T-helper 1 cell (primary cell): ENCODE data around the gene MPRIP.
"Not testable (repeated sequence)": the region's sequence is repeated elsewhere in the genome, so short reads cannot be mapped to it uniquely, and the experiment has no call there.

Source experiments
- DNase-seq, 5 donors: peaks; one replicate each; pipeline ENCODE4 v3.0.0-alpha.2; 2012 to 2020
- total RNA-seq, 4 donors: gene quantifications; one replicate each; lab custom pipeline; 2026; lab: John Stamatoyannopoulos, UW

MPRIP gene, protein sequence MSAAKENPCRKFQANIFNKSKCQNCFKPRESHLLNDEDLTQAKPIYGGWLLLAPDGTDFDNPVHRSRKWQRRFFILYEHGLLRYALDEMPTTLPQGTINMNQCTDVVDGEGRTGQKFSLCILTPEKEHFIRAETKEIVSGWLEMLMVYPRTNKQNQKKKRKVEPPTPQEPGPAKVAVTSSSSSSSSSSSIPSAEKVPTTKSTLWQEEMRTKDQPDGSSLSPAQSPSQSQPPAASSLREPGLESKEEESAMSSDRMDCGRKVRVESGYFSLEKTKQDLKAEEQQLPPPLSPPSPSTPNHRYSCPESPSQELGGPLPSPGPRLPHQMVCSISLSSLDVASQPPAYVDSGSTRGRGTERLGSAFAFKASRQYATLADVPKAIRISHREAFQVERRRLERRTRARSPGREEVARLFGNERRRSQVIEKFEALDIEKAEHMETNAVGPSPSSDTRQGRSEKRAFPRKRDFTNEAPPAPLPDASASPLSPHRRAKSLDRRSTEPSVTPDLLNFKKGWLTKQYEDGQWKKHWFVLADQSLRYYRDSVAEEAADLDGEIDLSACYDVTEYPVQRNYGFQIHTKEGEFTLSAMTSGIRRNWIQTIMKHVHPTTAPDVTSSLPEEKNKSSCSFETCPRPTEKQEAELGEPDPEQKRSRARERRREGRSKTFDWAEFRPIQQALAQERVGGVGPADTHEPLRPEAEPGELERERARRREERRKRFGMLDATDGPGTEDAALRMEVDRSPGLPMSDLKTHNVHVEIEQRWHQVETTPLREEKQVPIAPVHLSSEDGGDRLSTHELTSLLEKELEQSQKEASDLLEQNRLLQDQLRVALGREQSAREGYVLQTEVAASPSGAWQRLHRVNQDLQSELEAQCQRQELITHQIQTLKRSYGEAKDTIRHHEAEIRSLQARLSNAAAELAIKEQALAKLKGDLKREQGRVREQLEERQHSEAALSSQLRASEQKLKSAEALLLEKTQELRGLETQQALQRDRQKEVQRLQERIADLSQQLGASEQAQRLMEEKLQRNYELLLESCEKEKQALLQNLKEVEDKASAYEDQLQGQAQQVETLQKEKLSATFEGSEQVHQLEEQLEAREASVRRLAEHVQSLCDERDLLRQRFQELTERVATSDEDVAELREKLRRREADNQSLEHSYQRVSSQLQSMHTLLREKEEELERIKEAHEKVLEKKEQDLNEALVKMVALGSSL (N-terminal part only)
- 269 to 327 (median 284) reads per million in 4 donors for total RNA-seq

DNA sequence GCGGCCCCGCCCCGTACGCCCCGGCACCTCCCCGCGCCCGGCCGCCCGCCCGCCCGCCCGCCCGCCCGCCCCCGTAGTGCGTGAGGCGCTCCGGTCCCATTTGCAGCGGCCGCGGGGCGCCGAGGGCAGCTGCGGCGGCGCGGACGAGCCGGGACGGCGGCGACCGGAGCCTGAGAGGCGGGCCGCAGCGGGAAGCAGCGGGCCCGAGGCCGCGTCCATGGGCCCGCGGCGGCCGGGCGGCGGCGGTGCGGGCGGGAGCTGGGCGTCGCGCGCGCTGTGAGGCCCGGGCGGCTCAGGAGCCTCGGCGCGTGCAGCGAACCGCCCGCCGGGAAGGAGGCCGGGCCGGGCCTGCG lies at the start of gene MPRIP:
MPRIP (plus strand) TSS at position 74 of the 353 bp plus-strand sequence. CDS start 392 bp downstream, outside the sequence.
- DNase-seq = no peak

DNA sequence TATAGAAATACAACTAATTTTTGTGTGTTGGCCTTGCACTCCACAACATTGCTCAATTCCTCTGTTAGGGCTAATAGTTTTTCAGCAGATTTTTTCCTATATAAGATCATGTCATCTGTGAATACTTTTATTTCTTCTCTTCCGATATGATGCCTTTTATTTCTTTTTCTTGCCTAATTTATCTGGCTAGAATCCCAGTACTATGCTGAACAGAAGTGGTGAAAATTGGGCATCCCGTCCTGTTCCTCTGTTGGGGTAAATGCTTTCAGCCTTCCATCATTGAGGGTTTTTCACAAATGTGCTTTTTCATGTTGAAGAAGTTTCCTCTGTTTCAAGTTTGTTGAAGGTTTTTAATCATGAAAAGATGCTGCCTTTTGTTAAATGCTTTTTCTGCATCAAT lies 47.6 kb upstream of the MPRIP start:
- DNase-seq = no peak

DNA sequence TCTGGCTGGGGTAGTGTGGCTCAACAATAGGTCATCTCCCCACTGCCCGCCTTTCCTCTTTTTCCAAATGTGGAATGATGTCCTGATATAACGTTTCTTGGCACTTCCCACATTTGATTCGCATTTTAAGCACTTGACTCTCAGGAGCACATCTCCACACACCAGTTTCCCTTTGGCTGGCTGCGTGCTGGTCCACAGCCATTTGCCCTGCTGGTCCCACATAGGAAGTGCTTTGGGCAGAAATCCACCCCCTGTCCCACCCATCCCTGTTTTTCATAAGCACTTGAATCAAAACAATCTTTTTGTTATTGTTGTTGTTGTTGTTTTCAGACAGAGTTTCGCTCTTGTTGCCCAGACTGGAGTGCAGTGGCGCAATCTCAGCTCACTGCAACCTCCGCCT lies 46.3 kb upstream of the MPRIP start:
- DNase-seq = no peak

DNA sequence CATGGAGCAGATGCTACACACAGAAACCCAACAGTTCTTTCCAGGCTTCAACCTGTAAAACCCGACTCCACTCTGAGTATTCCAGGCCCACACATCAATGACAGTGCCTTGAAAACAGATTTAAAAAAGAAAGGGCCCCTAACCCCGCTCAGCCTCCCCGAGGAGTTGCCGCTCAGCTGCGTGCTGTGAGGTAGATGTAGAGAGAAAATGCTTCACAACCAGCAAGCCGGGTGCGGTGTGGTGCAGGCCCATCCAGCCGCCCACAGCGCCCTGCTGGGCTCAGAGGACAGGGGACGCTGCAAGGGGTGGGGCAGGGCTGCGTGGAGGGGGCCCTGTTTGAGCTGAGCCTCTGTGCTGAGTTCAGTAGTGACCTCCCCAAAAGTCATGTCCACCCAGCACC lies 45.5 kb upstream of the MPRIP start:
- DNase-seq = not testable (repeated sequence)

DNA sequence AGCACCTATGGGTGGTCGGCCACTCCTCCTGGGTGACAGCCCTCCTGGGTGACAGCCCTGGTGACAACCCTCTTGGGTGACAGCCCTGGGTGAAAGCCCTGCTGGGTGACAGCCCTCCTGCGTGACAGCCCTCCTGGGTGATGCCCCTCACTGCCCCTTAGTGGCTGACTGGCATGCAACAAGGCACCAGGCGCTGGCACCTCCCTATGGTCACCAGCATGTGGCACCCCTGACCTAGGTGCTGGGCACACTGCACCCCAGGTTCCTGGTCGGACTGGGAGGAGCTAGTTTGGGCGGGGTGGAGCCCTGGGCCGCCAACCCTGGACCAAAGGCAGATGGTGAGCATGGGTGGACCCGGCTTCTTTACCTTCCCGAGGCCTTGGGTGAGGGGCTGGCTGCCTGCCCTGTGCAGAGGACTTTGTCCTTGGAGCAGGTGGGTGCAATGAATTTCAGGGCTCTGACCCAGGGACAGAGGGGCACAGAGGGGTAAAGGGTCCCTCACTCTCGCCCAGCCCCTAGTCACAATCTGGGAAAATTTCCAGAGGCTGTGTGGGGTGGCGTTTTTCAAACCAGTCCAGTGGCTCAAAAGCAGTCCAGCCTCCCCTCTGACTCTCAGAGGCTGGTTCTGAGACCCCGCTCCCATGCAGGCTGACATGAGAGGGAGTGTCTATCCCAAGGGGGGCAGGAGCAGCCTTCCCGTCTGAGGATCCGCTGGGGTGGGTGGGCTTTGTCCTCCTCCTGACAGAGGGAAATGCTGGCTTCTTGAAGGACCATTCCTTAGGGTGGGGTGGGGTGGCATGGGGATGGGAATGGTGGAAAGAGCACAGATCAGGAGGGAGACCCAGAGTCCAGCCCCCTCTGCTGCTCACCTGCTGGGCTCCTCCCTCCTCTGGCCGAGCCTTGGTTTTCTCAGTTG lies 44.5 kb upstream of the MPRIP start:
- peak in 1 of 5 donors; percentile 87 for DNase-seq

DNA sequence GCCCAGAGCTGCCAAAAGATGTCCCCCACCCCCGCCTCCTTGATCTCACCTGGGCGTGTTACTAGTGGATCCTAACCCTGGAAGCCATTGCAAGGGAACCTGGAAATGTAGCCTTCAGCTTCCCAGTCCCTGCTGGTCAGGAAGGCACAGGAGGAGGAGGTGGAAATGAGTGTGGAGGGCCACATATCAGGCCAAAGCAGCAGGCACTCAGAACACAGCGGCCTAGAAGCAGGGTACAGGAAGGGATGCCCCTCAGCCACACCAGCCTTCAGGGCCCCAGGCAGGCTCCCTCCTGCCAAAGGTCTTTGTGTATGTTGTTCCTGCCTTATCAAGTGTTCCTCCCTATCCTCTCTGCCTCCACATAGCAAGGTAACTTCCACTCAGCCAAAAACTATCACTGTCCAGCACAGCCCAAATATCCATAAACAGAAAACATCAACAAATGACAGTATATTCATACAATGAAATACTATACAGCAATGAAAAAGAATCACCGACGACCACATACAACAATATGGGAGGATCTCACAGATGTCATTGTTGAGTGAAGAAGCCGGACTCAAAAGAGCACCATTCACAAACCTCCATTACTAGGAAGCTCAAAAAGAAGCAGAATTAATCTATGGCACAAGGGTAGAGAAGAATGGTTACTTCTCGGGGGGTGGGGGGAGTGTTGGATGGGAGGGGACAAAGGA lies 42.2 kb upstream of the MPRIP start:
- no peak for DNase-seq

DNA sequence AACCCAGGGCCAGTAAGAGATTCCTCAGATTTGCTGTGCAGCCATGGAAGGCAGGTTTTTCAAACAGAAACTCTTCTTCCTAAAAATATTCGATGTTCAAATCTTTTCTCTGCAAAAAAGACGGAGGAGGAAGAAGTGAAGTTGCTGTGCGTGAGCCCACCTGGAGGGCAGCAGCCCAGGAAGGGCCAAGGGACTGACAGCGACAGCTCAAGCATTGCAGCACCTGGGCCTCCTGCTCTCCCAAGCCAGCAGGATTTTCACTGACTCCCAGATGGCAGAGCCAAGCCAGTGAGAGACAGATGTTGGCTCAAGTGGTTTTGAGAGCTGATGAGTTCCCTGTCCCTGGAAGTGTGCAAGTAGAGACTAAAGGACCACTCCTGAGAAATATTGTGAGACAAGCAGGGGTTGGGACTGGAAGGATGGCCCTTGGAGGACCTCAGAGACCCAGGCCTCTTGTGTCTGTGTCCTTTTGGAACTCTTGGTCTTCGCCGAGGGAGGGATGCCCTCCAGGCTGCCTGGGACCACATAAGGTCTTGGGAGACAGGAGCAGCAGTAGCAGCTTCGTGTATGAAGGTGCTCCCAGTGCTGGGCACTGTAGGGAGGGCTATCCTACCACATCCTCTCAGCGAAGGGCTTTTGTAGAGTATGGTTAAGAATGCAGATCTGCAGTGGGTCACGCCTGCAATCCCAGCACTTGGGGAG lies 41.0 kb upstream of the MPRIP start:
- DNase-seq = no peak

DNA sequence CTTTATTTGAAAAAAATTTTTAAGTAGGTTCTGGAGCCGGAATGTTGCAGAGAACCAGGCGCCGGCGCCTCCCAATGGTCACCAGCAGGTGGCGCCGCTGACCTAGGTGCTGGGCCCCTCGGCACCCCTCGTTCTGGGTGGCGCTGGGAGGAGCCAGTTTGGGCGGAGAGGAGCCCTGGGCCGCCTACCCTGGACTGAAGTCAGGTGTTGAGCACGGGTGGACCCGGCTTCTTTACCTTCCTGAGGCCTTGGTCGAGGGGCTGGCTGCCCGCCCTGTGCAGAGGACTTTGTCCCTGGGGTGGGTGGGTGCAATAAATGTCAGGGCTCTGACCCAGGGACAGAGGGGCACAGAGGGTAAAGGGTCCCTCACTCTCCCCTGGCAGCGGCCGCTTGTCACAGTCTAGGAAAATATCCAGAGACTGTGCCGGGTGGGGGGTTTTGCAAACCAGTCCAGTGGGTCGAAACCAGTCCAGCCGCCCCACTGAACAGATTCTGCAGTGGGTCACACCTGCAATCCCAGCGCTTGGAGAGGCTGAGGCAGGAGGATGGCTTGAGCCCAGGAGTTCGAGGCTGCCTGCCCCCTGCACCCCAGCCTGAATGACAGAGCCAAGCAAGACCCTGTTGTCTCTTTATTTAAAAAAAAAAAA lies 40.3 kb upstream of the MPRIP start:
- DNase-seq = peak; percentile 48 to 70 (median 68)

DNA sequence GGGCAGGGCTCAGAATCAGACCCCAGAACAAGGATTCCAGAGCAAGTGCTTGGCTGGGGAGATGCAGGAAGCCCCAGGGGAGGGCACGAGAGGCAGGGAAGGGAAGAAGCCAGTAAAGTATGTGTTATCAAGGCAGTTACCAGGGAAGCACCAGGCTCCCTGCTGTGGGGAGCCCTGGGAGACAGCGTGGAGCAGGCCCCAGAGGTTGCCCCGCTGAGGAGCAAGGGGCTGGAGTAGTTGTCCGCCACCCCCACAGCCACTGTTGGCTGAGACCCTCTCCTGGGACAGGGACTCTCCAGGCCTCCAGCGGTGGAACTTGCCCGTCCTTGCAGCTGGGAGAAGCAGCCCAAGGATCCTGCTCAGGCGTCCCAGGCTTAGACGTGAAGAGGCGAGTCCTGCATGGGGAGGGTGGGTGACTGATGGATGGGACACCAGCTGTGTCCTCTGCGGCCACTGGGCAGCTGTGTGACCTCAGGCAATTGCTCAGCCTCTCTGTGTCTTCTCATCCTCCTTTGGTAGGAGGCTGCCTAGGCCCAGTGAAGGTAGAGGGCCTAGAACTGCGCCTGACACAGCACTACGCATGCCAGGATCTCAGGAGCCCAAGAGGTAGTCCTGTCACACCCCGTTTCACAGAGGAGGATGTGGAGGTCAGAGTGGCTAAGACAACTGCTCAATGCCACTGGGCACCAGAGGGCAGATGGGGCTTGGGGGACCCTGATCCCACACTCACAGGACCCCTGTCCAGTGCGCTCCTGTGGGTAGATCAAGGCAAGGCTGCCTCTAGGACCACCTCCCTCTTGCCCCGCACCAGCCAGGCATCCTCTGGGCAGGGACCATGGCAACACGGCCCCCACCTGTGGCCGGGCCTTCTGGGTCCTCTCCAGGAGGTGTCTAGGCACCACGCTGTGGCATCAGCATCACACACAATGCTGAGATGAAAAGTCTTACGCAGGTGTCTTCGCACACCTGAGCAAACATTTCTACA lies 39.2 kb upstream of the MPRIP start:
- not testable (repeated sequence) for DNase-seq

DNA sequence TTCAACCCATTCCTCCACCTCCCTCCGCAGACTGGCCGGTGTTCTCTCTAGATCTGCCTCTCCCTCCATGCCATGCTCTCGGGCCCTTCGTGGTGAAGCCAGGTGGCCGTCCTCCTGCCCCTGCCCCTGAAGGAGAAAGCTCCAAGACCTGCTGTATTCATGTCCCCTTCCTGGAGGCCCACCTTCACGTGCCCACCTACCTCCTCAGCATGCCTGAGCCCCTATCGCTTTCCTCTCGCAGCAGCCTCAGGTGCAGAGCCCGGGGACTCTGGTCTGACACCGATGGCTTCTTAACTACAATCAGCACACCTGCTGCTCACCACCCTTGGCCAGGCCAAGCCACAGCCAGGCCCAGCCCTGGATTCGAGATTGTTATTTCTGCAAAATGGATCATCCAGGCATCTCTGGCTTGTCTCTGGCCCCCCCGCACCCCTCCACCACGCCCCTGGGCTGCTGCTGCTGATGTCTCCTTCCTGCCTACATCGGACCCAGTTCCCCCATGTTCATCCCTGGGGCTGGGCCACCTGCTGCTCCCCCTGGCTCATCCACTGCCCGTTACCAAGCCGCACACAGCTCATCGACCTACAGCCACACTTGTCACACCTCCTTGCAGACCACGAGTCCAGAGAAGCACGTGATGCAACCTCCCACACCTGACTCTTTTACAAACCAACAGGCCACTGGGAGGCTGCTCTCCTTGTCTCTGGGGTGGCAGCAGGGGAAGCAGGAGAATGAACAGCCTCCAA lies 37.8 kb upstream of the MPRIP start:
- no peak for DNase-seq

DNA sequence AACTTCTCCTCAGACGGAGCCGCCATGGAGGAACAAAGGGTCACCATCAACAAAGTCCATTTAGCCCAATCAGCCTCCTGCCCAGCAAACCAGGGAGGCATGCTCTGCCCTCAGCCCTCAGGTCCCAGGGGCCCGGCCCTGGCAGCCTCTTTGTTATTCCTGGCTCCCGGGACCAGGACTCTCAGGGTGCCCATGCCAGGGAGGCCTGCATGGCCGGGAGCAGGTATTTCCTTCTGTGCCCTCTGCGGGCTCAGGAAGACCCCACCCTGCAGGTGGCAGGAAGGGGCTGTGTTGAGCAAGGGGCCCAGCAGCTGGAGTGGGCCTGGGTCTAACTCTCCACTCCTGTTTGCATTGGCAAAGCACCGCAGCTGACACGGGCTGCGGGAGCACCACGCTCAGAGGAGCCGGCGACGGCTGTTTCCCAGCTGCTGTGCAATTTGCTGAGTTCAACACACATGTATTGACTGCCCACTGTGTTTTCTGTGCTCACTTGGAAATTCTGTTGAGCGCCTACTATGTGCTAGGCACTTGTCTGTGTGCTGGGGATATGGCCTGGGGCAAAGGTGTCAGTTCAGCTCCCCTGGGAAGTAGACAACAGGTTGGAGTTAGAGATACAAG lies 37.2 kb upstream of the MPRIP start:
- not testable (repeated sequence) for DNase-seq

DNA sequence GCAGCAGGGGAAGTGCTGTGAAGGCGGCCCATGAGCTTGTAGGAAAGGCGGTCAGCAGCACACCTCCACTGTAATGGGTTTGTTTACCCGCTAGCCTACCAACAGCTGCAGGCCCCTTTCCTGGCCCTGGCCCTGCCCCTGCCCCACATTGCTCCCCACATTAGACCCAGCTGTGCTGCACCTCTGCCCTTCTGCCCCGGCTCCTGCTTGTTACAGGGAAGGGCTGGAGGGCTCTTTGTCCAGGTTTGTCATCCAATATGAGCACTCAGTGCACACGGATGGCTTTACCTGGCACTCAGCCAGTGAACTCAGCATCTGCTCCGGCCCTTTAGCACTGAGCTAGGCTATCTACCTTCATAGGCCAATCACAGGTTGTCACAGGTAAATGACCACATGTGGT lies 34.4 kb upstream of the MPRIP start:
- not testable (repeated sequence) for DNase-seq

DNA sequence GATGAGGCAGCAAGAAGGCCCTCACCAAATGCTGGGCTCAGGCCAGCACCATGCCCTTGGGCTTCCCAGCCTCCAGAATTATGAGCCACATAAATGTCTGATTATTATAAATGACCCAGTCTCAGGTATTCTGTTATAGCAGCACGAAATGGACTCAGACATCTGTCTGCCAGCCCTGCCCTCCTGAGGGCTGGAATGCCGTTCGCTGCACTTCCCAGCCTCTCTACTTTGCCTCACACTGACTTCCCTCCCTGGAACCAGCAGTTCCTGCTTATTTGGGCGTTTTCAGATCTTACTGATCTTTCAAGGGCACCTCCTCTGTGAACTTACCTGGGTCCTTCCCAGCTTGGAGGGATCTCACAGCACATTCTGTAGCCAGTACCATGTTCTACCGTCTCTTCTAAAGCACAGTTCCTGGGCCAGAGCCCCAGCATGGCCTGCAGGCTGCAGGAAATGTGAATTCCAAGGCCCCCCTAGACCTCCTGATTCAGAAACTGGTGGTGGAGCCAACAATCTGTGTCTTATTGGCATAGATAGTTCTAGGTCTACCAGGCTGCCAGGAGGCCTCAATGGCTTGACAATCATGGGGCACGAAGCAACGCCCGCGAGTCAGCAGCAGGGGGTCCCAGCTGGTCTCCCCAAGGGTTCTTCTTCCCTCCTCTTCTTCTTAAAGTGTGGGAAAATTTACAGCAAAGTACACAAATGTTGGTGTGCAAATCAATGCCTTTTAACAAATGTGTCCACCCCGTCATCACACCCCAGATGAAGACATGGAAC lies 33.4 kb upstream of the MPRIP start:
- not testable (repeated sequence) for DNase-seq

DNA sequence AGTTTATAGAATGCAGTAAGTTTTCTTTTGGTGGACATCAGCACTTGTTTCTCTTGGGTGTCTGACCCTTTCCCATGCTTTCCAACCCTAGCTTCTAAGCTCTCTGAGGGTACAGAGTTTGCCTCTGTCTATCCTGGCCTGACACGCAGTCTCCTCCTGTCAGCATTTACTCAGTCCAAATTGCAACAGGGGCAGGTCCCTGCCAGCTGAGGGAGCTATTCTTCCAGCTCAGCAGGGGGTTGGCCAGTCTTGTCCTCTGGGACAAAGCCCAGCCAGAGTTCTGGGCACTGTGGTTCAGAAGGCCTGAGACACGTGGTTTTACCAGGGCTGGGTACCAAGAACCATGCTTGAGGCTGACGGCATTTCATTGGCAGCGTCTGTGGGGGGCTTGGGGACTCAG lies 32.3 kb upstream of the MPRIP start:
- not testable (repeated sequence) for DNase-seq

DNA sequence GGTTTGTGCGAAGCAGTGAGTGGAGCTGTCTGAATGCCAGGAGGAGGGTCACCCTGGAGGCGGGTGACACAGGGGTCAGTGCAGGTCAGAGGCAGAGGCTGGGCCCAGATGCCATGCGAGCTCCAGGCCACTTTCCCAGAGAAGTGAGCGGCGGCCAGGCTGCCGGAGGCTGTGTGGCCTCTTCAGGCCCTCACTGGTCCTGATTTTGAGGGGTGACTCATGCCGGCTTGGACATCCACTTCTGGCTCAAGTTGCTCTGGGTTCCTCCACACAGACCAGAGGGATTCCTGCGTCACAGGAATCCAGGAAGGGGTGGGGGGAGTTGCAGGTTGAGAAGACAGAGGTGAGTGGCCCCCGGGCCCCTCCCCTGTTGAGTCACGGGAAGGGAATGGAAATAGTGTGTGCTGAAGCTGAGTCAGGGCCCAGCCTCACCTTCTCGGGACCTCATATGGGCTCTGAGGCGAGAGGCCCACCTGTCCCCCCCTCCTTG lies 31.7 kb upstream of the MPRIP start:
- not testable (repeated sequence) for DNase-seq
